GM21717 (cell line): ENCODE data around the gene DENND1A.
"Not testable (repeated sequence)": the region's sequence is repeated elsewhere in the genome, so short reads cannot be mapped to it uniquely, and the experiment has no call there.

Source experiments
- ATAC-seq: cut with Tn5 transposase; IDR thresholded peaks from one replicate; pipeline ENCODE4 v1.9.1; 2021; ENCODE audit warnings: mild to moderate bottlenecking, moderate library complexity; ENCODE audit not compliant: unreplicated experiment

The DENND1A gene

DNA sequence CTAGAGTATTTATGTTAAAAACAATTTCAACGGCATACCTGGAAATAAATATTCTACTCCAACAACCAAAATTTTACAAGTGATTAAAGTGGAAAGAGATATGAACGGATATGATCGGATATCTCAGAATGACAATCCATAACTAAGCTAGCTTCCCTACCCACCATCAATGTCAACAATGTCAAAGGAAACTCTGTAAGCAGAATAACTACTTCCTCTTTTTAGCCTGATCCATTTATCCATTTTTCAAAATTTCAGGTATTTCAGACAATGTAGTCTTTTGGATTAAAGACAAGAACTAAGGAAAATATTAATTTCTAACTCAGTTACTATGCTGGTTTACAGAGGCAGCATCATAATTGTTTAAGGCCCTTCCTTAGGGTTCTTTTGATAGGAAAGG lies 188.7 kb downstream of the DENND1A start:
- ATAC-seq: no peak

DNA sequence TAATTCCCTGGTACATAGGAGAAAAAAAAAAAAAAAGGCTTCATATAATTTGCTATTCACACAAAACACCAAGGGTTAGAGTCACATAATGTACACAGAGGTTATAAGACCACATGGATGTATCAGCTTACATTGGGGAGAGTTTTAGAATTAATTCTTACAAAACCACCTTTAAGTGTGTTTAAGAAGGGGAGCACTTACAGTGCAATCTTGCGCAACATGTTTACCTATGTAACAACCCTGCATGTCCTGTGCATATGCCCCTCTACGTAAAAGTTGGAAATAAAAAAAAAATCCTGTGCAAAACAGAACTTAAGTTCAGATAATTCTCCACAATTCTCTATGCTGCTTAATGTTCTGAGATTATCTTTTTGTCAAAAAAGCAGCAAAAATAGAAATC lies 190.0 kb downstream of the DENND1A start:
- ATAC-seq: no peak

DNA sequence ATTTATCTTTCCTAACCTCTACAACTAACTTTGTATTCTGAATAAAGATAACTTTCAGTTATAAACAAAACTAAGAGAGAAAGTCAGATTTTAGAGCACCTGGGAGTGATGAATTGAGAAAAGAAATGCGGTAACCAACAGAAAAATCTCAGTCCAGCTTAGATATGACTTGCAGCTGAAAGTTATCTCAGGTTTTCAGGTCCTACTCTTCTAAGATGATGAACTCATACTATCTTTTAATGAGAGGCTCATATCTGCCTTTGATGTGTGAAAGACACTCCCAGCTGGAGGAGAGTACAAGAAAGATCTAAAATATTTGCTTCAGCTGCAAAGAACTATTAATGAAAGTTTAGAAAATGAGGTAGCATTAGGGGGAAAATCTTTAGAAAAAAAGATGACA lies 190.5 kb downstream of the DENND1A start:
- ATAC-seq: no peak

DNA sequence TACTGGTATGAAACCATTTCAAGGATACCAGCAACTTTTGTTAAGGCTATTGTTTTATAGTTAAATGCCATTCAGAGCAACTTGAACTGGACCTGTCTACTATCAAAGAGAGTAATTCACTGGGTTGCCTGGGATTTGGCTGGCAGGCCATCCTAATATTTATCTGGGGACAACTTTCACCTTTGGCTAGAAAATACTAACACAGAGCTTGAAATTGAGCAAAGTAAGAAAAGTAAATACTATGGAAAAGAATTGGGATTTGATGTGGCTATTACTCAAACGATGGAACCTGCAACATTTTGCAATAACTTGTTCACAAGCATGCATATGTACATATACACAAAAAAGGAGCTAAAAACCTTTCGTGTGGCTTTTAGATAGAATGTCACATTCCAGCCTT lies 191.3 kb downstream of the DENND1A start:
- ATAC-seq: no peak

DNA sequence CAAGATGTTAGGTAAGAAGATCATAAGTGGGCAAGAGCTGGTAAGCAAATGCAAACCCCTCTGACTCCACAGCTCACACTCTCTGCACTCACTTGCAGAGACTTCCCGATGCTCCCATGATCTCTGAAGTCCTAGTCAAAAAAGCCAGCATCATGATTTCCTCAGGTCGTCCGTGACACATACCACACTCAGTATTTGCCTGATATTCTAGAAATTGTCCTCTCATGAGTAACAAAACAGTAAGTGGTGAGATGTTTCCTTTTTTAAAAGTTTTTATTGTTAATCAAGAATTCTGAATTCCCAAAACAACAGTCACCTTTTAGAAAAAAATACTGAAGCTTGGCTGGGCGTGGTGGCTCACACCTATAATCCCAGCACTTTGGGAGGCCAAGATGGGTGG lies 194.6 kb downstream of the DENND1A start:
- ATAC-seq: no peak

DNA sequence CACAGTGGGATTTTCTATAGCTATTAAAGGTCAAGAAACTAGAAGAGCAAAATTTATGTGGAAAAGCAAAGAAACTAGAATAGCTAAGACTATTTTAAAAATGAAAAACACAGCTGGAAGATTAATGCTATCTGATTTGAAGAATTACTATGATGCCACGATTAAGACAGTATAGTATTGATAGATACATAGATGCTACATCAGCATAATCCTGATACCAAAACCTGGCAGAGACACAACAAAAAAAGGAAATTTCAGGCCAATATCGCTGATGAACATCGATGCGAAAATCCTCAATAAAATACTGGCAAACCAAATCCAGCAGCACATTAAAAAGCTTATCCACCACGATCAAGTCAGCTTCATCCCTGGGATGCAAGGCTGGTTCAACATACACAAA lies 201.4 kb downstream of the DENND1A start:
- not testable (repeated sequence) for ATAC-seq

DNA sequence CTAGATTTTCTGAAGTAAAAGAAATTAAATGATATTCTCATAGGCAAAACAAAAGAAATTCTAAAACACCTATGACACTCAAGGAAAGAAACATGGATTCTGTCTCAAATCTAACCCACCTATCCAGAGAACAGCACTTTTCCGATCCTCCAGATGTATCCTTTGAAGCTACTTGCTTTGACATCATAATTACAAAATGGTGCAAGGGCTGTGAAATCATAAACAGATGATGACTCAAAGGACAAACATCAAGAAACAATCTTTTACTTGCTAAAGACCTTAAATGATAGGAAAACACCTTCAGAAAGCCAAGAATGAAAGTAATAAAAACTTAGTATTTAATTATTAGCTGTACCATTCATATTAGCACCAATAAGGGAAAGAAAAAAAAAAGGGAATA lies 202.6 kb downstream of the DENND1A start:
- no peak for ATAC-seq

DNA sequence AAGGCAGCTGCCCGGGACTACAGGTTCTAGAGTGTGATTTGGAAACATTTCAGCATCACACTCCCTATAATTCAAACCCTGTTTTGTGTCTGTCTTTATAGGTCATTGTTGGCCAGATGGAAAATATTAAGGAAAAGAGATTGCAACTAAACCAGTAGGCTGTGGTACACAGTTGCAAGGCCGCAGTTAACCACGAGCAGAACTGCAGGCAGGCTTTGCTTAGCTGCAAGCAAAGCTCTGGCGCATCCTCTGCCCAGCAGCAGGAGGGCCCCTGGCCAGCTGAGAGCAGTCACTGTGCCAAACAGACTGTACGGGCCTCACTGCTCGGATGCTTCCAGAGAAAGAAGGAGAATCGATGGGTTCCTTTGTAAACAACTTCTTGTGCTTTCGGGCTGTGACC lies 204.5 kb downstream of the DENND1A start:
- no peak for ATAC-seq

DNA sequence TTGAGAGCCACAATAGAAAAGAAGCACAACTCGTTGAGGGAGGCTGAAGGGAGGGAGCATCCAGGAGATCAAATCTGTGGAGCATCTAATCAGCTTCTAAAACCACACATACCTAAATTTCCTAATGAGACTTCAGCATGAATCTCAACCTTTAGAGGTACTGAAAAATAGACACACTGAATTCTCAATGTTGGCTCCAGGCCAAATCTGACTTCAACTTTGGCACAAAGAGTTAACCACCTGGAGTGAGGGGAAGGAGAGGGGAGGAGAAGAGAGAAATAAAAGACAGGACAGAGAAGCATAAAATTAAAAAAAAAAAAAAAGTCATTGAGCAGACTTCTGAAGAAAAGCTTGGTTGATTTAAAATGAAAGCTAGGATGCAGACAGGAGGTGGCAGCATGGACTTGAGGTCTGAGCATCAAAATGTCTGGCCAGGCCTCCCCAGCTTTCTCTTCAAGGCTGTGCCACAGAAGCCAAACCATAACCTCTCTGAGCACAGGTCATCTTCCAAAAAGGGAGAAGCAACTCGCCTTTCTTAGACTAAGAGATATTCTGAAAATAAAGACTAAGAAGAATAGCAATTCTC lies 205.6 kb downstream of the DENND1A start:
- no peak for ATAC-seq

DNA sequence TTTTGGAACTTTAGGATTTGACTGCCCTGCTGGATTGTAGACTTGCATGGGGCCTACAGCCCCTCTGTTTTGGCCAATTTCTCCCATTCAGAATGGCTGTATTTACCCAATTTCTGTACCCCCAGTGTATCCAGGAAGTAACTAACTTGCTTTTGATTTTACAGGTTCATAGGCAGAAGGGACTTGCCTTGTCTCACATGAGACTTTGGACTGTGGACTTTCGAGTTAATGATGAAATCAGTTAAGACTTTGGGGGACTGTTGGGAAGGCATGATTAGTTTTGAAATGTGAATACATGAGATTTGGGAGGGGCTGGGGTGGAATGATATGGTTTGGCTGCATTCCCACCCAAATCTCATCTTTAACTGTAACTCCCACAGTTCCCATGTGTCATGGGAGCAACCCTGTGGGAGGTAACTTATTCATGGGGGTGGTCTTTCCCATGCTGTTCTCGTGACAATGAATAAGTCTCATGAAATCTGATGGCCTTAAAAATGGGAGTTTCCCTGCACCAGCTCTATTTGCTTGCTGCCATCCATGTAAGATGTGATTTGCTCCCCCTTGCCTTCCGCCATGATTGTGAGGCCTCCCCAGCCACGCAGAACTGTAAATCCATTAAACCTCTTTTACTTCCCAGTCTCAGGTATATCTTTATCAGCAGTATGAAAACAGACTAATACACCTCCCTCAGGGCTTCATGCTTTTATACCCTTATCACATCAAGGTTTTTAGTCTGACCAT lies 206.6 kb downstream of the DENND1A start:
- ATAC-seq: no peak

DNA sequence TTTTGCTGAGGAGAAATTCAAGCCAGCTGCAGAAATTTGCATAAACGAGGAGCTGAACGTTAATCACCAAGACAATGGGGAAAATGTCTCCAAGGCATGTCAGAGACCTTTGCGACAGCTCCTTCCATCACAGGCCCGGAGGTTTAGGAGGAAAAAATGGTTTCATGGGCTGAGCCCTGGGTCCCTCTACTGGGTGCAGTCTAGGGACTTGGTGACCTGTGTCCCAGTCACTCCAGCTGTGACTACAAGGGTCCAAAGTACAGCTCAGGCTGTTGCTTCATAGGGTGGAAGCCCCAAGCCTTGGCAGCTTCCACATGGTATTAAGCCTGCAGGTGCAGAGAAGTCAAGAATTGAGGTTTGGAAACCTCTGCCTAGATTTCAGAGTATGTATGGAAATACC lies 207.5 kb downstream of the DENND1A start:
- no peak for ATAC-seq

DNA sequence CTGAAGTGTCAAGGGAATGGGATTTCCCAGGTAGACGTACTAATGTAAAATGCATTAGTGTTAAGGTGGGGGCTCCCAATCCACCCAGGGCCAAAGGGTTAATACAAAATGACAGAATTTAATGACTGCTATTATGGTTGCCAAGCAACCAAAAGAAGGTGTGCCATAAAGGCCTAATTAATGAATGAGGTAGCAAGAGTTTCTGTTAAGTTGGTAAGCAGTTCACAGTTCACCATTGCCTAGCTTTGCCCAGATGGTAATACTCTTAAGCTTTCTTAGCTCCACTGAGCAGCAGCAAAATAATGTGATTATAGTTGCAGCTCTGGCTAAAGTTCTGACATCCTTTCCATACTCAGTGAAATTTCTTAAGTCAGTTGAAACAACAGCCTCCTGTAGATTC lies 211.7 kb downstream of the DENND1A start:
- no peak for ATAC-seq

DNA sequence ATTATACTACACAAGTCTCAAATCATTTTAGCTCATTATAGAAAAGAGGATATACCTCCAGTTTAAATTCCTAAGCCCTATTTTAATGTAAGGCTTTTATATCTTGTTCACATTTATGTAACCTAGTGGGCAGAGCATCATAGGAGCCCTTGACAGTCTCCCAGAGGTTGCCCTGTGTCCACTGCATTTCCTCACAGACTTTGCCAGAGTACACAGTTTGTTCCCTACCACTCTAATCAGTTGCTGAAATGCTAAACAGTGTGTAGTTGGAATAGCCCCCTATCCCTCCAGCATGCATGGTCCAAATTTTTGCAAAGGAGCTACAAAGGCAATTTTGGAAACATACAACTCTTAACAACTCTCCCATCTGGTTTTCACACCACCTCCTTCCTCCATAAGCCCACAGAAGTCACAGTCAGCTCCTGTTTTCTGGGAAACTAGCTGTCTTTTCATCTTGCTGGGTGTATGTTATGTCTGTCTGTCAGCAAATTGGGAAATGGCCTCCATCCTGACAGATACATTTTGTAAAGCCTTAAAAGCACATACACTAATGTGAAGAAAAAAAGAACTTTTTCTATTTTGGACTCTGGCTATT lies 212.2 kb downstream of the DENND1A start:
- no peak for ATAC-seq

DNA sequence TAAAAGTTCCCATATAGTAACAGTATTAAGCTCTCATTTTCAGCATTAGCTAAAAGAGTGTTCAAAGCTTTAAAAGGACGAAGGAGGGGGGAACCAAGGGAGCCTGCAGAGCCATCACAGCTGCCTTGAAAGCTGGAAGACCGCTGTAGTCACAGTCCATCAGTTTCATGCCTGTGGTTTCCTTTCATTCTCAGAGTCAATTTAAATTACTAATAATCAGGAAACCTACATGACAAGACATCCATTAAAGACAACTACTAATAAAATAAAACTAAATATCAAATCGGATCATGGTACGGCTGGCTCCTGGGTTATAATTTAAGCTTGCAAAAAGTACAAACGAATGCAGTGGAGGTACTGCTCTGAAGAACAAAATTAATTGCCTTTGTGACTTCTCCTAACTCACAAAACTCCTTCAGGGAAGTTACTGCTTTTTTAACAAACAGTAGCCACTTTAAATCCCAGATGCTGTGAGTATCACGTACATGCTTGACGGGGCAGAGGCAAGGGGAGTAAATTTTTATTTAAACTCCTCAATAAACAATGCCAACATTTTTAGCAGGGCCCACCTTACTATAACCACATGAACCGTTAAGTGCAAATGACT lies 213.5 kb downstream of the DENND1A start:
- ATAC-seq: no peak

DNA sequence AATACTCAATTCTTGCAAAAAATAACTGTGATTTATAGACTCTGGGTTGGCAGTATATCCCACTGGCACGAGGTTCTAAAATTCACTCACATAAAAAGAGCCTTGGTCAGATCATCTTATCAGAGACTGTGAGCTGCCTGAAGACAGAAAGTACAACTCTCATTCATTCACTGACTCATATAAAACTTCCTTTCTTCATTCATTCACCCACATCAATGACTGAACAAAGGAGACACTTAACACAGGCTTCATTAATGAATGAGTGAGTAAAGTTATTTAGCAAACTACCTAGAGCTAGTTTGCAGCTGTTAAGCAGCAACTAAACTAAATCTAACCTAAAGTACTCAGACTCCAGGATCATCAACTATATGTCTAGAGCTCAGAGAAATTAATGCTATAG lies 214.7 kb downstream of the DENND1A start:
- ATAC-seq: no peak

DNA sequence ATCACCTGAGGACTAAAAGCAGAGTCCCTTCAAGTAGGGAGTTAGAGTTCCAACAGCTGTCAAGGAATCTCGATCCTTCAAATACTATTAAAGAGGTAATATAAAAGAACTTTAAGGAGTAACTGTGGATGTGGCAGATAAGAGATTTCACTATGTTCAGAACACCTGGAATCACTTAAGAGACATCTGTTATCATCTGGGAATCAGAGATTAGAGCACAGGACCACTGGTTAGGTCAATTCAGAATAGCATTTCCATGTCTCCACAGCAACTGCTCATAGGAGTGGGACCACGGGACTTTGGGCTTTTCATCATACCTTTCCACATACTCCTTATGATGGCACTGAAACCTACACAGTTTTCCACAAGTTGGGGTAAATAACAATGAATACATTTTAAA lies 216.6 kb downstream of the DENND1A start:
- ATAC-seq: no peak

DNA sequence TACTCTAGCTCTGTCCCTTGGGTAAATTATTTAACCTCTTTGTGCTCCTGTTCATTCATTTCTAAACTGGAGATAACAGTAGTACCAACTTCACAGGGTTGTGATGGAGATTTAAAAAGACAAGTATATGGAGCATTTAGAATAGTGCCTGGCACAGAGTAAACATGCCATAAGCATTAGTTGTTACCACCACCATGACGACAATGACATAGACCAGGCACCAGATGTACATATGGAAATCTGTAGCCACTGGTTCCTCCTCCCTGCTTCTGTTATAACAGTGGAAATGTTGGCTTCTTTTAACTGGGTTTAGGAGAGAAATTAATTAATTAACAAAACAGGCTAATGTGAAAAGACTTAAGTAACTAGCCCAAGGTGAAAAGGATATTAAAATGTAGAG lies 217.5 kb downstream of the DENND1A start:
- no peak for ATAC-seq

DNA sequence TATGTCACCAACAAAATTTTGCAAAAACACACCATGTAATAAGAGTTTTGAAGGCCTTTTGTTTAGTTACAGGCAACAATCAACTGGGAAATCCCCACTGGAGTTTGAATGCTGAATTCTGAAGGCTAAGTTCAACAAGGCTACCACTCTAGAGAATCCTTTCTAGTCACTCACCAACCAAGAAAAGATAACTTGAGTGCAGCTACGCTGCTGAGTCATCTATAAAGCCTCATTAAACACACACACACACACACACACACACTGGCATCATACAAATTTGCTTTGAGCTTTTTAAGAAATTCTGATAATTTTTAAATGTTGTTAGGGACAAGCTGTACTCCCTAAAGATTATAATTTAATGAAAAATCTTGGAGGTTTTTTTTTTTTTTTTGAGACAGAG lies 219.6 kb downstream of the DENND1A start:
- no peak for ATAC-seq

DNA sequence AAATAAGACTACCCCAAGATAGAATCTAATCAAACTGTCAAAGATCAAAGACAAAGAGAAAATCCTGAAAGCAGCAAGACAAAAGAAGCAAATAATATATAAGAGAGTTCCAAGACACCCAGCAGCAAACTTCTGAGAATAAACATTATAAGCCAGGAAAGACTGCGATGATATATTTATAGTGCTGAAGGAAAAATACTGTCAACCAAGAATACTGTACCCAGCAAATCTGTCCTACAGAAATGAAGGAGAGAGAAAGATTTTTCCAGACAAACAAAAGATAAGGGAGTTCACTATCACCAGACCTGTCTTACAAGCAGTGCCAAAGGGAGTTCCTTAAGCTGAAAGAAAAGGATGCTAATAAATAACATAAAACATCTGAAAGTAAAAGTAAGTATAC lies 227.4 kb downstream of the DENND1A start:
- ATAC-seq: no peak

DNA sequence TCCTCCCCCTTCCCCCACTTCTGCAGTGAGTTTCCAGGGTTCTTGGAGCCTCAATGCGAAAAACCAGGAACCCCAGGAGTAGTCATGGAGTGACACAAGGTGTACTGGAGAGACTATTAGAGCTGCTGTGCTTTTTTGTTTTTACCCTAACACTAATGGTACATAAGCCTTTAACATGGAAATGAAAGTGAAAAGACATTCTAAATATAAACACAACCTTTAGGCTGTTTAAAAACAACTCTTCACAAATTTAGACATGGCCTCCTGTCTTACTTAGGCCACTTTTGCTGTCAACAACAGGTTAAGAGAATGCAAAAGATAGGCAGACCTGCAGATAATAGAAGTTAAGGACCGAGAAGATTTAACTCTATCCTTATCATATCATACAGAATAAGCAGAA lies 232.2 kb downstream of the DENND1A start:
- ATAC-seq: no peak

DNA sequence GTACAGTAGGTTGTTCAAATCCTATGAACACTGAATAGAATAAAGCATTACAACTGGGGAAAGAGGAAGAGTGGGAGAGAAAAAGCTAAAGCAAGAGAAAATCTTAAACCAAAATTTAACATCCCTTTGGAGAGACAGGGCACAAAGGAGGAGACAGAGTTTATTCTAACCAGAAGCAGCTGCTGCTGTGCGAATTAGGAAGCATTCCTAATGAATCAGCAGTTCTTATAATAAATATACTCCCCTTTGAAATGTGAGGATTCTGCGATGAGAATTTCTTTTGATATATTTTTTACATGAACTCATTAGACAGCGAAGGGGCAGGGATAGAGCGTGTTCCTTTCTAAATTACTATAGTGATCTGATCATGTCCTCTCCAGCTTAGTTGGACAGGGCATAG lies 233.4 kb downstream of the DENND1A start:
- ATAC-seq: no peak

DNA sequence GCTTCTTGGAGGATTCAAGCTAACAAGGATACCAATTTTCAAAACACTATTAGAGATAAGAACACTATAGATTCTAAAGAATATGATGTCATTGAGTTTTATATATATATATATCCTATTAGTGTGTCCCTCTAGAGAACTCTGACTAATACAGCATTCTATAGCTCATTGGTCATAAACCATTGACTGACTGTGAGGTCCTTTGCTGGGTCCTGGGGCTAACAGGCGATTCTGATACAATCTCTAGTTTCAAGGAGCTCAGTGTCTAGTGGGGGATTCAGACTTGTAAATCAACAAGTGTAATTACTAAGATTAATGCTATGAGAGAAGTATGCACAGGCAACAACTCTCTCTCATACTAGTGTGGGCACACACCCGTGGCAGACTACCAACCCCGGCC lies 234.5 kb downstream of the DENND1A start:
- no peak for ATAC-seq
